HepG2 (cell line): ENCODE data around the gene GEMIN2. TPM values are rescaled to one million over a fixed set of nuclear protein-coding genes. Genes with fewer than 3 reads are reported as not detected.
A peak's percentile ranks its signal among the peaks of the same experiment; 100 is the strongest.

Experiments
- CHD4 ChIP-seq: fragments of 200-600 bp; sonication (generic); IDR thresholded peaks from 2 replicates; pipeline ENCODE4 v1.7.0; 2017; ENCODE audit warnings: mild to moderate bottlenecking, low read length, borderline replicate concordance
- HES4 ChIP-seq: sonication (generic); formaldehyde crosslinking; IDR thresholded peaks from 2 replicates; pipeline ENCODE4 v1.9.0; 2021; ENCODE audit warnings: mild to moderate bottlenecking, missing genetic modification reagents, borderline replicate concordance
- IRX3 ChIP-seq: sonication (generic); formaldehyde crosslinking; IDR thresholded peaks from 2 replicates; pipeline ENCODE4 v1.8.1; 2023; ENCODE audit warnings: mild to moderate bottlenecking, low read depth, missing genetic modification reagents, borderline replicate concordance
- NFKB2 ChIP-seq: sonication (generic); formaldehyde crosslinking; IDR thresholded peaks from 2 replicates; pipeline ENCODE4 v1.4.0; 2020; ENCODE audit warnings: missing genetic modification reagents, borderline replicate concordance
- NR0B2 ChIP-seq: sonication (generic); formaldehyde crosslinking; IDR thresholded peaks from 2 replicates; pipeline ENCODE4 v1.4.0; 2020; ENCODE audit warnings: mild to moderate bottlenecking, missing genetic modification reagents
- NRL ChIP-seq: sonication (generic); formaldehyde crosslinking; IDR thresholded peaks from 2 replicates; pipeline ENCODE4 v1.5.0; 2020; ENCODE audit warnings: missing genetic modification reagents, mild to moderate bottlenecking, moderate library complexity, borderline replicate concordance
- REPIN1 ChIP-seq: sonication (generic); formaldehyde crosslinking; IDR thresholded peaks from 2 replicates; pipeline ENCODE4 v1.8.0; 2022; ENCODE audit warnings: missing genetic modification reagents, low read depth, mild to moderate bottlenecking, borderline replicate concordance
- THAP11 ChIP-seq: IDR thresholded peaks from 2 replicates; pipeline ENCODE4 v1.6.1; 2016; ENCODE audit warnings: missing biosample characterization, missing genetic modification reagents
- TRIM24 ChIP-seq: sonication (generic); formaldehyde crosslinking; IDR thresholded peaks from 2 replicates; pipeline ENCODE4 v1.8.0; 2022; ENCODE audit warnings: mild to moderate bottlenecking, missing genetic modification reagents
- XRCC5 ChIP-seq: fragments of 200-400 bp; formaldehyde crosslinking; optimal IDR thresholded peaks from 2 replicates; pipeline ENCODE3; 2017; ENCODE audit warnings: mild to moderate bottlenecking, low read length
- ZBTB33 ChIP-seq: sonication (generic); formaldehyde crosslinking; IDR thresholded peaks from 2 replicates; pipeline ENCODE4 v1.4.0; 2020; ENCODE audit warnings: missing genetic modification reagents
- ZFY ChIP-seq: sonication (generic); formaldehyde crosslinking; IDR thresholded peaks from 2 replicates; pipeline ENCODE4 v1.4.0; 2020; ENCODE audit warnings: missing genetic modification reagents
- ZGPAT ChIP-seq: IDR thresholded peaks from 2 replicates; pipeline ENCODE4 v1.6.1; 2016; ENCODE audit warnings: mild to moderate bottlenecking
- ZHX2 ChIP-seq, 2 experiments: sonication (generic) in 1 of 2; formaldehyde crosslinking in 1 of 2; IDR thresholded peaks; 2 replicates each; pipeline versions ENCODE4 v1.6.1 to v1.9.0; 2014 to 2022; ENCODE audit warnings: antibody characterized with exemption in 1 of 2, borderline replicate concordance in 1 of 2, inconsistent platforms in 1 of 2, low read depth in 1 of 2, missing genetic modification reagents in 1 of 2
- ZNF256 ChIP-seq: sonication (generic); formaldehyde crosslinking; conservative IDR thresholded peaks from 2 replicates; pipeline ENCODE4 v1.4.0; 2020; ENCODE audit warnings: missing genetic modification reagents
- ZNF556 ChIP-seq: sonication (generic); formaldehyde crosslinking; IDR thresholded peaks from 2 replicates; pipeline ENCODE4 v1.4.0; 2020; ENCODE audit warnings: mild to moderate bottlenecking, missing genetic modification reagents, borderline replicate concordance
- polyA plus RNA-seq, 8 experiments: library from polyadenylated mRNA; depleted of rRNA in 3 of 8; stranded (reverse) in 7 of 8; unstranded in 1 of 8; fragments of >200 nt; fragmentation: Illumina TruSeq in 4 of 8; extraction: Trizol in 4 of 8; gene quantifications; 2 replicates each; pipeline versions ENCODE4 v1.2.1 to v1.2.3, GENCODE V29; 2011 to 2016; ENCODE audit warnings: low read depth in 4 of 8, missing spikeins in 1 of 8, mixed read lengths in 1 of 8; ENCODE audit not compliant: insufficient read depth in 1 of 8
- total RNA-seq, 5 experiments: library from RNA; depleted of rRNA; stranded (reverse); fragments of >200 nt; fragmentation: Illumina TruSeq; extraction: Trizol; gene quantifications; 2 replicates each; pipeline ENCODE4 v1.2.3, GENCODE V29; 2016; ENCODE audit warnings: low read depth in 1 of 5

Gene GEMIN2
- total and polyA plus RNA-seq, 2 of the 13 experiments (the other 11 are each of a cell fraction or from before 2014, with no cell fraction given), result 54.8 to 110 TPM

- peak; percentile 99 for TF ChIP-seq NRL
- TF ChIP-seq ZHX2 (IDR thresholded peaks at IDR 0.05; ENCODE audit: low read depth), result no peak; the same call in 1 of the 2 replicates
- peak; percentile 94; the same call in 1 of the 2 replicates for TF ChIP-seq ZHX2 (CRISPR knock-in tag; IDR thresholded peaks at IDR 0.05; ENCODE audit: borderline replicate concordance)
- TF ChIP-seq ZBTB33 (CRISPR knock-in tag), result no peak
- peak; percentile 93 for TF ChIP-seq REPIN1 (CRISPR knock-in tag)
- peak; percentile 99 for TF ChIP-seq NFKB2
- TF ChIP-seq CHD4, result no peak
- peak; percentile 93 for TF ChIP-seq ZGPAT (CRISPR knock-in tag)
- peak; percentile 97; the same call in 1 of the 2 replicates for TF ChIP-seq ZNF556 (CRISPR knock-in tag)
- TF ChIP-seq THAP11 (CRISPR knock-in tag), result peak; percentile 87
- TF ChIP-seq IRX3 (CRISPR knock-in tag), result peak; percentile 85
- peak; percentile 85; the same call in 1 of the 2 replicates for TF ChIP-seq NR0B2 (CRISPR knock-in tag)
- TF ChIP-seq HES4 (CRISPR knock-in tag), result peak; percentile 65; the same call in 1 of the 2 replicates
- TF ChIP-seq TRIM24 (CRISPR knock-in tag), result no peak
- peak; percentile 99 for TF ChIP-seq ZNF256 (CRISPR knock-in tag)
- TF ChIP-seq XRCC5, result peak; percentile 95
- TF ChIP-seq ZFY (CRISPR knock-in tag), result peak; percentile 88
These were observed at the start of gene GEMIN2 (continued) for GRCh38 chr14:39114073-39114838.
